HG02588 (cell line): Measurements from ENCODE around the gene TCF12.

Experiments
- ATAC-seq: cut with Tn5 transposase; IDR thresholded peaks from one replicate; pipeline ENCODE4 v1.9.1; 2021; ENCODE audit warnings: mild to moderate bottlenecking, moderate library complexity; ENCODE audit not compliant: unreplicated experiment

TCF12 gene

DNA sequence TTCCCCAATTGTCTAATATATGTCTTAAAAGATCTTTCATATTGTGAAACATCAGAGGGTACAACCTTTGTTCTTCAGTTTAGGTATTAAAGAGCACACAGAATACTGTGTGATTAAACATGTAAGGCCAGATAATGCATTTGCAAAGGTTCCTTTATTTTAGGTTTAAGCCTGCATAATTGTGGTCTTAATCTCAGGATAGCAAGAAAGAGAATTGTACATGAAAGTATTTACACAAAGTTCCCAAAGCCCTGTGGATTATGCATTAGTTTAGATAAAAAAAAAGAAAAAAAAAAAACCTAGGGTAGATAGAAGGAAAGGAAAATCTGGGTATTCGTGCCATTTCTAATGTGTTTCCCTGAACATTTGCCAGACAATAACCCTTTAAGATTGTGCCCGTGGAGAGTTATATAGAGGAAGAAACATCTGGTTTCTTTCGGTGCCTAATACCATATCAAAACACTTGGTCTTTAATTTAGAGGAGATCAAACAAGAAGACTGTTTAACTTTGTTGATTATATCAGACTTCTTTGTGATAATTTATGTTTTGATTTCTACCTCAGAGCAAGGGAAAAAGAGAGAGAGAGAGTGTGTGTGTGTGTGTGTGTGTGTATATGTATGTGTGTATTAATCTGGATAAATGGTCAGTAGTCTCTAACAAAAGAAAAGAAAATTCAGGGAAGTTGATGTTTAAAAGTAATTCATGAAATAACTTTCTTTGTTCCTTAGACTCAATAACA, 318.3 kb downstream of the TCF12 start:
- no peak for ATAC-seq

DNA sequence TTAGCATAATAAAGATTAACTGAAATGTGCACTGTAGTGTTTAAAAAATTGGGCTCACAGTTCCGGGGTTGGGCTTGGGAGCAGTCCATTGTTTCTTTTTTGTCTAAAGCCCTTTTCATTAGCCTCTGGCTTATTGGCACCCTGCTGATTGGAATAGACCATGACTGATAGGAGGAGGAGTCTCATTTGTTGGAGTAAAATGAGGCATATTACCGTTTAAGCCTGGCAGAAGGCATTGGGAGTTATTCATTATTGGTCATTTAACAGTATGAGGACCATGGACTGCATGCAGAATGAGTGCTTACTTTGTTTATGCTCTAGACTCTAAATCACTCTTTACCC, 318.8 kb downstream of the TCF12 start:
- ATAC-seq, result no peak

DNA sequence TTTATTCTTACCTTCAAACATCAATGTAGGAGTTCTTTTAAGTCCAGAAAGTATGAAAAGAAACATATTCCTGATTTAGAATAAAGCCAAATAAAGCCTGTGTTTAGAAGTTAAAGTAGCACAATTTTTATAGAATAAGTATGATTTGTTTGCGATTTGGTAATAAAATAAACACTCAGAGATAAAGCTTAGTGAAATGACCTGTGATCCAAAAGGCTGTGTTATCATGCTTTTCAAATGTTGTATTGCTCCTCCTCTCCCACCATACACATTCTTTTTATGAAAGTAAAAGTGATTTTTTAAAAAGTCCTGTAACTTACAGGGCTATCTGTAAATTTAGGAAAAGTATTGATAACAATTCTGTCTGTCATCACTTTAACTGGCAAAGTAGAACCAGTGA, 319.2 kb downstream of the TCF12 start:
- ATAC-seq, result no peak

DNA sequence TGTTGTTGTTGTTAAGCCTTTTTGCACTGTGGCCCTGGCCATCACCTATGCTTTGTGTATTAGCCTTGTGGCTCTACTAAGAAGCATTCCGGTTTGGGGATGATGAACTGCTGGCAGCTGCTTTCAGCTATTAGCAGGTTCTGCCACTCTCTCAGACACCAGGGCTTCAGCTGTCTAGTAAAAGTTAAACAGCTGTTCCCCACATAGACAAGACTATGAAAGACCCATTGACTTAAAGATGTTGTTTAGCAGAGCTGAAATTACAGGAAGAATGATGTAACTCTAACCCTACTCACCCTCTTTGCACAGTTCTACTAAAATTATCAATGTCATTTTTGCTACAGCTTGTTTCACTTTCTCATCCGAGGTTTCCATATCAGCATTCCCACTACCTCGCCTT, 326.7 kb downstream of the TCF12 start:
- ATAC-seq, result no peak

DNA sequence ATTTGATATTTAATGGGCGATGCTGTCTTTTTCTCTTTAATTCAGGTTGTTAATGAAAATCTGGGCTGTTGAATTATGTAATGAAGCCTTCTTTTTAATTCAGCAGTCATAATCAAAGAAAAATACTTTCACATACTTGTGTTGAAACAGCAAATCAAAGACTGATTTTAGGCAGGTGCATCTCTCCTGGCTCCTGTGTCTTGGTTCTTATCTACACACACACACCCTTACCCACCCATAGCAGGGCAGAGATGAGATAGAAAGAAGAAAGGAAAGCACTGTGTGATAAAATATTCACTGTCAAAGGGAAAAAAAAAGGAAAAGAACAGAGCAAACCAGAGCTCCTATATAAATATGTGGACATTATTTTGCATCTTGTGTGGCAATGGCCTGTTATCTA, 327.3 kb downstream of the TCF12 start:
- no peak for ATAC-seq

DNA sequence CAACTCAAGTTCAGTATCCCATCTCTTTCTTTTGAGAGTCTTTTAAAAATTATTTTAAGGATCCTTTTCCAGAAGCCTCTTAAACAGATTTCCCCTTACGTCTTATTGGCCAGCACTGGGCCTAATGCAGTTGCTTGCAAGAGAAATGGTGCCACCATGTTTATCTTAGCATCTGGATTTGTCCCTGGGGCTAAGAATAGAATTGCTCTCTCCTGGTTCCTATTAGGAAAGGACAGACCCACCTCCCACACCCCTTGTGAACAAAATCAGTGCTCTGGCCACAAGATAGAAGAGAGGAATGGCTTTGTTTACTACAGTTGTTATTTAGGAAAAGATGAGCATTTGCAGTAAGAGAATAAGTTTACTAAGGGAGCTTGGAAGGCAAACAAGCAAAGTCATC, 329.6 kb downstream of the TCF12 start:
- ATAC-seq, result no peak

GRCh38 chr15:57251308-57251707, 332.9 kb downstream of the TCF12 start:
- no peak for ATAC-seq

DNA sequence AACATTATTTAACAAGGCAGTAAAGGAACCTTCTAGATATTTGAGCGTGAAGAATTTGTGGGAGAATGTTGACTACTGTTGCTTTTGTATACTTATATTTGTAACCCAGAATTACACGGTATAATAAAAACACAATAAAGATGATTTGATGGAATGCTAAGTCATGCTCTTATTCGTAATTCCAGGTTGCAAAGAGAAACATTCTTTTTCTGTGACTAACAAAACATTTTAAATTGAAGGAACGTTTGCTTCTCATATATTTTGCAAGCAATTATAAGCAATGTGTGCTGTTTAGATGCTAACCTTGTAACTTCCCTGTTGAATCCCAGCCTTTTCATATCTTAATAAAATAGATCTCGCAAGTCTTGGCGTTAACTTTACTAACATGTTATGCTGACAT, 333.5 kb downstream of the TCF12 start:
- ATAC-seq, result no peak

DNA sequence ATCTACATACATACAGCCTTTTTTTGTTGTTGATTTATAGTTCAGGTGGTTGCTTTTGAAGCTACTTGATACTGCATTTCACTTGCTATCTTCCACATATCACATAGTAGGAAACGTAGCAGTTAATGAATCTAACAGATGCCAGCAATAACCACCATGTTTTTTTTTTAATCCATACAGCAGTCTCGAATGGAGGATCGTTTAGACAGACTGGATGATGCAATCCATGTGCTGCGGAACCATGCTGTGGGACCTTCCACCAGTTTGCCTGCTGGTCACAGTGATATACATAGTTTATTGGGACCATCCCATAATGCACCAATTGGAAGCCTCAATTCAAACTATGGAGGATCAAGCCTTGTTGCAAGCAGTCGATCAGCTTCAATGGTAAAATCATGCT, 334.6 kb downstream of the TCF12 start:
- no peak for ATAC-seq

- no peak for ATAC-seq
Measured at GRCh38 chr15:57253500-57253899, 335.1 kb downstream of the TCF12 start.

DNA sequence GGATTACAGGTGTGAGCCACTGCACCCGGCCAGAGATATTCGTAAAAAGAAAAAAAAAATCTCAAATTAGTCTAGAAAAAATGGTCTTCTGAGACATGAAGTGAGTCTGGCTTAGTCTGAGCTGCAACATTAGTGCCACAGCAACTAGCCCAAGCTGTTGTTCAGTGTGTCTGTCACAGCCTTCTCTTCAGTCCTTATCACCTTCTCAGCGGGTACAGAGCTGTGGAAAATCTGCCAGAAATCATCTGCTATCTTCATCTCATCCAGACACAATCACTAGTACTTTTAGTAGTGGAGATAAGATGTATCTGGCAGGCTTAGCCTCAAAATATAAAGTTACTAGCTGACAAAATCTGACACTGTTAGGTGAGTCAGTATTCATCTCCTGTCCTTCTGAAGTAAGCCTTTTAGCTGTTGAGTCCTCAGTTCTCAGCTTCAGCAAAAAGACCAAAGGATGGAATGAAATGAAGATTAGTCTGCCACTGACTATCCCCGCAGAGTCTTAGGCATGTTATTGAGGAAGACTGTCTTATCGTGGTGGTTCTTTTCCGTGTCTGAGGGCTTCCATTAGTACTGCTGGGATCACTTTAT, 337.4 kb downstream of the TCF12 start:
- ATAC-seq, result no peak

DNA sequence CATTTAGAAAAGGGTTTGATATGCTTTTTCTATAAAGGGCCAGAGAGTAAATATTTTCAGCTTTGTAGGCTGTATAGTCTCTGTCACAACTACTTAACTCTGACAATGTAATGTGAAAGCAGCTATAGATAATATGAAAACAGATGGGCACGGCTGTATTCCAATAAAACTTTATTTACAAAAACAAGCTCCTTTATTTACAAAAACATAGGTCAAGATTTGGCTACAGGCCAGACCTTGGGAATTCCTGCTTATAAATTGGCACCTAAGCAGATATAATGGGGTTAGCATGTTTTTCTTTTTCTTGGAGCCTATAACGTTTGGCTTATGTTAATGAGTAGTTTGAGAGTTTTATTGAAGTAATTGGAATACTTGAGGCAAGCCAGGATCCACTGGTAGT, 338.5 kb downstream of the TCF12 start:
- no peak for ATAC-seq

DNA sequence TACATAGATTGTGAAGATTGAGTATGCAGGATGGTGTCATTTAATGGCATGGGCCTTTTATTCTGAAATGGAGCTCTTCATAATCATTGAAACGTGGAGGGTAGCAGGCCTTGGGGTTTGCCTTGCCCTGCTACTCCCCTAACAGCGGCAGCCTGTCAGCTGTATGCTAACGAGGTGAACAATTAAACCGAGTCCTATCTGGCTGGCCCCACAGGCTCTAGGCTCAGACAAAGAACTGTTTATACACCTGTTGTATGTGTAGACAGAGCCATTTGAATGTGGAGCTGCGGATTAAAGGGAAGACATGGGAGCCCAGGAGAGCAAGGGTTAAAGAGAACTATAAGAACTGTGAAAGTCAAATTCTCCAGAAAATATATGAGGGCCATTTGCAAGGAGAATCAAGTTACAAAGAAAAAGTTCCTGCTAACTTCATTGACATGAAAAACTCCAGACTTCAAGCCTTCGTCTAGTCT, 341.2 kb downstream of the TCF12 start:
- no peak for ATAC-seq

- ATAC-seq, result no peak
Measured at GRCh38 chr15:57263520-57263919, 345.1 kb downstream of the TCF12 start.

DNA sequence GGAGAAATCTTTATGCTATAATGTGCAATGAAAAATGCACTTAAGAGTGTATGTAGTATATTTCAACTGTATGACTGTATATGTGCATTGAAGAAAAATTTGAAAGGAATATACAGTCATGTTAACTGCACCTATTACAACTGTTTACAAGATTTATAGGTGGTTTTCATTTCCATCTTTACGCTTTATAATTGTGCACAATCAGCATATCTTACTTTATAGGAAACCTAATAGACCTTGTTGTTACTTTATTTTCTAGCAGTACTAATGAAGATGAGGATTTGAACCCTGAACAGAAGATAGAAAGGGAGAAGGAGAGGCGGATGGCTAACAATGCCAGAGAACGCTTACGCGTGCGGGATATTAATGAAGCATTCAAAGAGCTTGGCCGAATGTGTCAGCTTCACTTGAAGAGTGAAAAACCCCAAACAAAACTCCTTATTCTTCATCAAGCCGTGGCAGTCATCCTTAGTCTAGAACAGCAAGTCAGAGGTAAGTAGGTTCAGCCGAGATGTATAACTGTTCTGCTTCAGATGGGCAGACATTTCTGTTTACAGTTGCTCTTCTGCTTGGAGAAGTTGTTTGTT, 354.4 kb downstream of the TCF12 start:
- ATAC-seq, result no peak

DNA sequence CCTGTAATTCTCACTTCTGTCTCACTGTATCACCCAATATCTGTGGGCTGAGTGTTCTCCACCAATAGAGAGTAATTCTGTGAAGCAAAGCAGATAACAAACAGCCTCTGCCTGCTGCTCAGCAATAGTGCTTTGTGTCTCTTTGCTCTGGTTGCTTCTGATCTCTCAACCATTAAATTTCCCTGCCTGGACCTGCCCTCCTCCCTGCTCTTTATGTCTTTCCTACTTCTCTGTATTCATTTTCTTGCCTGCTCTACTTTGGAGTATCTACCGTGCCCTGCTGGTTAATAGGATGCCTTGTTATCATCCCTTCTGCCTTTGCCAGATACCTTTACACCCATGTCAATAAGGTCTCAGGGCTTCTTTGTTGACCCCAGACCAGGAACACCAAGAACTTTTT, 355.0 kb downstream of the TCF12 start:
- no peak for ATAC-seq

DNA sequence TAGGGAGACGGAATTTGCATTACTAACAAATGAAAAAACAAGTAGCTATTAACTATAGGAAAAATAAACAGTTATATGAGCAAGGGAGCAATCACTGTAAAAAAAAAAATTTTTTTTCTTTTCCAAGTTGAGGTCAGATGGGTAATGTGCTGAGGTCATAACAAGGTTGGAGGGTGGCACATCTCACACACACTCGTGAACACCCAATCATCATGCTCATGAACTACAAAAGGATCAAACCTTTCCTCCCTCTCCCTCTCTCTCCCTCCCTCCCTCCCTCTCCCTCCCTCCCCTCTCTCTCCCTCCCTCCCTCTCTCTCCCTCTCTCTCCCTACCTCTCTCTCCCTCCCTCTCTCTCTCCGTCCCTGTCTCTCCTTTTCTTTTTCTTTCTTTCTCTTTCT, 360.0 kb downstream of the TCF12 start:
- no peak for ATAC-seq

DNA sequence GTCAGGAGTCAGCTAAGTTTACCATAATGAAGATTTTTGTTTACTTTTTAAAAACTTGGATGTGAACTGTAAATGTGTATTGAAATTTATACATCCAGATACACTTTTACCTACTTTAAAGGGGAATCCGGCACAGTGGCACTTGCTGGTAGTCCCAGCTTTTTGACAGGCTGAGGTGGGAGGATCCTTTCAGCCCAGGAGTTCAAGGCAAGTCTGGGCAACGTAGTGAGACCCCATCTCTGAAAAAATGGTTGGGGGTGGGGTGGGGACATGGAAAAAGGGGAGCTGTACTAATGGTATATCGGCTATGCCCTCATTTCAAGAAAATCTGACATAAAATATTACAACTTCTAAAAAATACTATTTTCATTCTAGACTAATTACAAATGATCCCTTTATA, 362.0 kb downstream of the TCF12 start:
- ATAC-seq, result no peak

GRCh38 chr15:57281321-57281720, 362.9 kb downstream of the TCF12 start:
- ATAC-seq, result peak; percentile 70

DNA sequence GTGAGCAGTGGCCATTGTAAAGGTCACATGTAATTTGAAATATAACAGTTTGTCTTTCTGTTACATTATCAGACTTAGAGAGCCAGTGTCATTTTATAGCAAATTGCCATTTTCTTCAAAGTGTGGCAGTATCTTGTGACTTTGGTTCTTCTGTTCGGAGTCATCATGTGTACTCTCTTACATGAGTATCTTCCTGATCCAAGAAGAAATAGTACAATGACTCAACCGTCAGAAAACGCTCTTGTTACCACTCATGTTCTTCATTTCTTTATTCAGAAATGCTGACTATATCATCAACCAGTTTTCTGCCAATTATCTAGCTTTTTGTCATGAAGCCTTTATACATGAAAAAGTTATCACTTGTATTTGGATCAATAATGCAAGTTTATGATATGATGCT, 364.2 kb downstream of the TCF12 start:
- no peak for ATAC-seq

DNA sequence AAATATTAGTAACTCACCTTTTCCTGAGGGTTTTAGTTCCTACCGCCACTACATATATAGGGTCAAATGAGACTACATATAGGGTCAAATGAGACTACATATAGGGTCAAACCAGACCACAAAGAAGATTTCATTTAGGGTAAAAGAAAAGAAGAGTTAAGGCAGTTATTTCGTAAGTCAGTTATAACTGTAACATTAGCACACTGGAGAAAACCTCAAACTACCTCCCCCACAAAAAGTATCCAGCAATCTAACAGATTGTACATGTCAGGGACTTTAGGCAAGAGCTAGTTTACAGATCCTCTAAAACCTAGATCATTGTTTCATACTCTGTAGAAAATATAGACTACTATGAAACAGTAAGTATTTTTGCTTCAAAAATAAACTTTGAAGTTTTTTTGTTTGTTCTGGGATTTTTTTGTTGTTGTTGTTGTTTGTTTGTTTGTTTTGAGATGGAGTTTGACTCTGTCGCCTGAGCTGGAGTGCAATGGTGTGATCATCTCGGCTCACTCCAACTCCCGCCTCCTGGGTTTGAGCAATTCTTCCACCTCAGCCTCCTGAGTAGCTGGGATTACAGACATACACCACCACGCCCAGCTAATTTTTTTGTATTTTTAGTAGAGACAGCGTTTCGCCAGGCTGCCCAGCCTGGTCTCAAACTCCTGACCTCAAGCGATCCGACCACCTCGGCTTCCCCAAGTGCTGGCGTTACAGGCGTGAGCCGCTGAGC, 365.5 kb downstream of the TCF12 start:
- no peak for ATAC-seq

- ATAC-seq, result no peak
Measured at GRCh38 chr15:57284535-57284934, 366.1 kb downstream of the TCF12 start.
